HG03108 (cell line): ENCODE data around the gene IL20RB.
"Not testable (repeated sequence)": the region's sequence is repeated elsewhere in the genome, so short reads cannot be mapped to it uniquely, and the experiment has no call there.

Experiments used
- ATAC-seq: cut with Tn5 transposase; IDR thresholded peaks from one replicate; pipeline ENCODE4 v1.9.1; 2021; ENCODE audit warnings: moderate library complexity; ENCODE audit not compliant: unreplicated experiment

IL20RB gene

GRCh38 chr3:136943436-136943835, 14.3 kb upstream of the IL20RB start:
- ATAC-seq, result no peak

- ATAC-seq, result no peak
Observed at GRCh38 chr3:136946978-136947377, 10.8 kb upstream of the IL20RB start.

GRCh38 chr3:136947477-136947876, 10.3 kb upstream of the IL20RB start:
- ATAC-seq, result no peak

GRCh38 chr3:136949146-136949545, 8.6 kb upstream of the IL20RB start:
- no peak for ATAC-seq

GRCh38 chr3:136949708-136950107, 8.1 kb upstream of the IL20RB start:
- ATAC-seq, result no peak

- no peak for ATAC-seq
Observed at GRCh38 chr3:136950623-136951022, 7.2 kb upstream of the IL20RB start.

- ATAC-seq, result no peak
Observed at GRCh38 chr3:136952292-136952691, 5.5 kb upstream of the IL20RB start.

GRCh38 chr3:136954251-136954650, 3.5 kb upstream of the IL20RB start:
- no peak for ATAC-seq

- ATAC-seq, result no peak
Observed at GRCh38 chr3:136954980-136955780, 2.6 kb upstream of the IL20RB start.

- ATAC-seq, result no peak
Observed at GRCh38 chr3:136955813-136956212, 2.0 kb upstream of the IL20RB start.

- ATAC-seq, result no peak
Observed at GRCh38 chr3:136956971-136957370, 812 bp upstream of the IL20RB start.

- no peak for ATAC-seq
Observed at GRCh38 chr3:136958939-136959338, 1.2 kb downstream of the IL20RB start.

- no peak for ATAC-seq
Observed at GRCh38 chr3:136959599-136959998, 1.8 kb downstream of the IL20RB start.

GRCh38 chr3:136960838-136961836, 3.4 kb downstream of the IL20RB start:
- no peak for ATAC-seq

- no peak for ATAC-seq
Observed at GRCh38 chr3:136962927-136963326, 5.1 kb downstream of the IL20RB start.

- ATAC-seq, result not testable (repeated sequence)
Observed at GRCh38 chr3:136969539-136969938, 11.8 kb downstream of the IL20RB start.

GRCh38 chr3:136973352-136973751, 15.6 kb downstream of the IL20RB start:
- no peak for ATAC-seq

- no peak for ATAC-seq
Observed at GRCh38 chr3:136974670-136975069, 16.9 kb downstream of the IL20RB start.

GRCh38 chr3:136979204-136979603, 21.4 kb downstream of the IL20RB start:
- ATAC-seq, result no peak

- no peak for ATAC-seq
Observed at GRCh38 chr3:136979684-136980083, 21.9 kb downstream of the IL20RB start.

- ATAC-seq, result no peak
Observed at GRCh38 chr3:136982033-136982432, 24.2 kb downstream of the IL20RB start.
